Erythroblast (primary cell): ENCODE data around the gene IRF2.

ENCODE experiments used
- DNase-seq, 2 experiments: peaks; one replicate each; lab custom pipeline; 2025; lab: John Stamatoyannopoulos, UW
- GATA1 ChIP-seq: IDR thresholded peaks from 2 replicates; pipeline ENCODE4 v1.6.1; 2011; ENCODE audit warnings: low read depth, mild to moderate bottlenecking, control low read depth, low read length, moderate library complexity
- POLR2A ChIP-seq: IDR thresholded peaks from 2 replicates; pipeline ENCODE4 v1.6.1; 2011; ENCODE audit warnings: mild to moderate bottlenecking, low read length

IRF2 gene

GRCh38 chr4:184474263-184475095, at the start of gene IRF2:
TSS of gene IRF2 (minus strand) at chr4:184474550. CDS start at chr4:184429064, 45,486 bp downstream.
- TF ChIP-seq GATA1 (no peak), POLR2A (peak; percentile 85)
- DNase-seq = peak; percentile 97 to 99

DNA sequence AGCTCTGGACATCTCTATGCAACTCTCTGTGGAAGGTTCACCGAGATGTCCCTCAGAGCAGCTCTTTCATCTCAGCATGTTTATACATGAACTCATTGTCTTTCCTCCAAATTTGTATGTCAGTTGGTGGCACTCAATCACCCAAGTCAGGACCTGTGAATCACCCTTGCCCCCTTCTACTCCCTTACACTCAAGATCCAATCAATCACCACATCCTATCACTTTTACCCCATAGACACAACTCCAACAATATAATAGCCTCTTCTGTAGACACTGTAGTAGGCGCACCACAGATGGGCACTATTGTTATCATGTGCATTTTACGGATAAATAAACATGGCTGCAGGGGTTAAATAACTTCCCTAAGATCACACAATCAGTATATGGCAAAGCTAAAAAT, 41.3 kb upstream of the IRF2 start:
- TF ChIP-seq POLR2A = no peak
- no peak for DNase-seq

DNA sequence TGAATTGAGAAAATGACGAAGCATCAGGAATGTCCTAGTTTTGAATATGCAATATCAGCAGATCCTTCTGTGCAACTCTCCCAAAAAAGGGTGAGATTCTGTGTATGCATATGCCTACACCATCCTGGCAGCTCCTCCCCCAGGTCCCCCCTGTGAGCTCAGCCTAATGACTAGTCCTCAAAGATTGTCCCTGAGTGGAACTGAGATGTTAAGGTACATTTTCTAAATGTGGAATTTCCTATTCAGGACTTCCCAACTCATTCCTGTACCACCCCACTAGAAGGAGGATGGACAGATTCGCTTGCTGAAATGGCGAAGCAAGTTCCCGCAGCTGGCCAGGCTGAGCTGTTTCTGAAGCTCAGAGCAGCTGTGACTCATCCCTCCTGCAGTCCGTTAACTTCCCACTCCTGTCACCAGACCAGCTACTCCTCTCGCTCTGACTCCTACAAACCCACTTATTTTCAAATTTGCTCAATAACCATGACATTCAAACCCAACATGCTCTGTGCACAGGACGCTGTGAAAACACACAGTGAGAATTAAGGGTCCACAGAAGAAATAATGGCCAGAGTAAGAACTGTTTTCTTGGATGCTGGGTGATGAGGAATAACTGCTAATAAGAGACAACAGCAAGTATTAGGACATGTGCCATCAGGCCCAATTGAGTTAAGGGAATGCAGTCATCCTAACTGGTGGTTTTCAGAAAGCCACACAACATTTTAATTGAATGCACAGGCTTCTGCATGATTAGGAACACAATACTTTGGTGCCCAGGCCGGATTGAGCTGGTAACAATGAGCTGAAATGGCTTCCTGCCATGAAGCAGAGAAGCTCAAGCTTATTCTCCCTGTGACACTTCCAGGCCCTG, 40.0 kb upstream of the IRF2 start:
- no peak for TF ChIP-seq GATA1
- TF ChIP-seq POLR2A = no peak
- no peak for DNase-seq

DNA sequence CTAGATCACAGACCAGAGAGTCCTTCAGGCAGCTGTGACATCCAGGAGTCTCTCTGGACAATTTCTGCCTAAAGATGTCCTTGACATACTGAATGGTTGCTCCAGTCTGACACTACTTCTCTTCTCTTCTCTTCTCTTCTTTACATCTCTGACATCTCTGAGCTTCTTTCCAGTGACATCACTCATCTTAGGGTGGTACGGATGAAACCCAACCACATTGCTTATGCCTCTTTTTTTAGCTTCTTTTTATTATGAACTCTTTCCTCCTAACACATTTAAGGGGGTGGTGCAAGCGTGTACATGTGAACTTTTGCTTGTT, 39.4 kb upstream of the IRF2 start:
- DNase-seq = no peak
- no peak for TF ChIP-seq GATA1
- TF ChIP-seq POLR2A = no peak

DNA sequence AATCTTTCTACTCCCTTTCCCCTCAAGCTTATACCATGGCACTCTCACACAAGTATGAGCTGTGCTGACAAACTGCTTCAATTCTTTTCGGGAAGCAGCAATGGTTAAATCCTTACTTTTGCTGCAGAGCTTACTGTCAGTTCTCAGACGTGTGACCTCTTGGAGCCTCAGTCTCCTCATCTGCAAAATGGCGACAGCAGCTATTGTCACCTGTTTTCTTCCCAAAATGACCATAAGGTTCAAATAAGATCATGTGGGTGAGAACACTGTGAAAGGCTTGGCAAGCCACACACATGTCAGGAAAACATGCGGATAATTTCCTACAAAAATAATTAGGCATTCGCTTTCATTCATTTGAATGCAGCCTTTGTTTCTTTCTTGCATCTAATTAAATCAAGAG, 36.8 kb upstream of the IRF2 start:
- no peak for DNase-seq
- TF ChIP-seq GATA1 (no peak), POLR2A (no peak)

- no peak for TF ChIP-seq GATA1
- no peak for TF ChIP-seq POLR2A
- DNase-seq = no peak
Measured at GRCh38 chr4:184510401-184510800, 36.1 kb upstream of the IRF2 start.

DNA sequence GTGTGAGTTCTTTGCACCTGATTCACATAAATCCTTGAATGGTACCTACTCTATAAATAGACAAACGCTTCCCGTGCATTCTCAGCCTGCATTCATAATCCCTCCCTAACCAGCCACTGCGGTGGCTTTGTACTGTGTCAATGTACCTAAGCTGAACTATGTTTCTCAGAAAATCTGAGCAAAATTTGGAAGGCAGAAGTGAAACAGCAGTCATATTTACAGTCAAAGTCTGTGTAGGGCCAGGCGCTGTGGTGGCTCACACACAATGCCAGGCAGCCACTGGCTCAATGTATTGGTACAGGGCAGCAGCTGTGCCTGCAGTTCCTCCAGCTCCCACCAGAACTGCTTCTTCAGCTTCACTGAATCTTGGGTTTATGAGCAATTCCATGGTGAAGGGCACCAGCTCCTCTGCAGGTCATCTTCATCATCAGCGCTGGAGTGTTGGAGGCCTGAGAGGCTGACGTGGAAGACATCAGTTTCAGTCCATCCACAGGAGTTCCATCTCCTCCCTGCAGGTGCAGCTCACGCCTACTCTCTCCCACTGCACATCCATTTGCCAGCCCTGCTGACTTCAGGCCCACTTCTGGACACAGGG, 32.3 kb upstream of the IRF2 start:
- TF ChIP-seq POLR2A = no peak
- TF ChIP-seq GATA1 = no peak

GRCh38 chr4:184504385-184504784, 30.0 kb upstream of the IRF2 start:
- no peak for TF ChIP-seq GATA1
- no peak for TF ChIP-seq POLR2A
- no peak for DNase-seq

More for the DNA sequence above, 32.3 kb upstream of the IRF2 start:
- DNase-seq = peak; percentile 13 to 18

DNA sequence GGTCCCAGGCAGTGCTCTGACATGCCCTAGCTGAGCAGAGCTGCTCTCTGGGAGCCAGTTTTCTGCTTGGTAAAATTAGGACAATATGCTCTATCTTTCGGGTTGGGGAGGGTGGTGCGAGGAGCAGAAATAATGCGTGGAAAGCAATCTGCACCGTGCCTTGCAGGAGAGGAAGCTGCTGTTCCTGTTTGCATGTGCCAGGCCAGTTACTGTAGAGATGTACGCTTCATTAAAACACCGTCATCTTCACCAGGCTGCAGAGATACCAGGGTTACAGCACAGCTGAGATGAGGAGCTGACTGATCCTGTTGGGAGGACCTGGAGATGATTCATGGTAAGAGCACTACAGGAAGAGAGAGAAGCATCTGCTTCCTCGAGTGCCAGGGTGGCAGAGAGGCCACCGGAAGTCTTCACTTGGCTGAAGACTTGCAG, 29.5 kb upstream of the IRF2 start:
- no peak for DNase-seq
- no peak for TF ChIP-seq GATA1
- no peak for TF ChIP-seq POLR2A

GRCh38 chr4:184500748-184501589, 26.6 kb upstream of the IRF2 start:
- TF ChIP-seq POLR2A (no peak), GATA1 (no peak)
- no peak for DNase-seq

GRCh38 chr4:184499996-184500395, 25.6 kb upstream of the IRF2 start:
- TF ChIP-seq GATA1 (no peak), POLR2A (no peak)
- no peak for DNase-seq

- DNase-seq = no peak
- TF ChIP-seq GATA1 = no peak
- no peak for TF ChIP-seq POLR2A
Measured at GRCh38 chr4:184498598-184498997, 24.2 kb upstream of the IRF2 start.

DNA sequence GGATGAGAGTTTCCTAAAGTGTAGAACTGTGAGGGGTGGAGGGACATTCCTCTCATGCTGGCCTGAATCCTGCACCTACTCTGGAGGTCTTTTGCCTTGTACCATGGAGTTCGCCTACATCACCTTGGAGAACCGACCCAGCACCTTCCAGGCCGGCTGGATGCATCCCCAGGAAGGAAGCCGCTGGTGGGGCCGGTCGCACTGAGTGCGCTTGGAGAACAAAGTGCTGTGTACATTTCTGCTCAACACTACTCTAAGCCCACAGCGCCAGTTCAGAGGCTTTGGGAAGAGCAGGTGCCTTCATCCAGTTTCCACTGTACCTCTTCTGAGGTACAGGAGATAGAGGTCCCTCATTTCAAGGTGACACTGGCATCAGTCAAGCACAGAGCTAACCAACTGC, 15.4 kb upstream of the IRF2 start:
- TF ChIP-seq GATA1 = no peak
- TF ChIP-seq POLR2A = no peak
- DNase-seq = no peak
